Panc1 (cell line): ENCODE data around the gene TIMELESS. TPM values are rescaled to one million over a fixed set of nuclear protein-coding genes. Genes with fewer than 3 reads are reported as not detected.

Source experiments
- ATAC-seq: fragments of 200-7000 bp; cut with Tn5 transposase; 2 replicates; pipeline ENCODE4 v1.9.1; 2020; ENCODE audit warnings: mild to moderate bottlenecking, moderate library complexity
- BruUV-seq: library from RNA; stranded (reverse); fragments of 400-500 nt; replicated peaks from 2 replicates; lab custom pipeline; 2021; lab: Mats Ljungman, UMichigan
- CTCF ChIA-PET: fragments of 300-600 bp; sonication (Branson Sonifier 250); formaldehyde crosslinking; loops from one replicate; lab custom pipeline; 2022; ENCODE audit warnings: antibody characterized with exemption; lab: Charles Lee
- POLR2A ChIA-PET: fragments of 300-600 bp; sonication (Branson Sonifier 250); formaldehyde crosslinking; loops from one replicate; lab custom pipeline; 2022; ENCODE audit warnings: antibody characterized with exemption; lab: Charles Lee
- DNase-seq: peaks from one replicate; pipeline ENCODE4 v3.0.0-alpha.2; 2010; ENCODE audit warnings: low read depth, low spot score
- H3K27ac ChIP-seq: 2 replicates; pipeline ENCODE4 v1.5.1; 2011; ENCODE audit warnings: mild to moderate bottlenecking, low read length, inconsistent platforms
- H3K27me3 ChIP-seq: fragments of 200-500 bp; sonication (Bioruptor generic); 2 replicates; pipeline ENCODE4 v1.6.0; 2014; ENCODE audit warnings: low read length, inconsistent platforms; ENCODE audit not compliant: control insufficient read depth, insufficient read depth
- H3K36me3 ChIP-seq: fragments of 200-500 bp; sonication (Bioruptor generic); 2 replicates; pipeline ENCODE4 v1.5.1; 2014; ENCODE audit warnings: inconsistent platforms, mild to moderate bottlenecking, low read length, moderate library complexity; ENCODE audit not compliant: control insufficient read depth, insufficient read depth
- H3K4me1 ChIP-seq: 2 replicates; pipeline ENCODE4 v1.5.1; 2011; ENCODE audit warnings: inconsistent platforms, mild to moderate bottlenecking, low read length, moderate library complexity; ENCODE audit not compliant: control insufficient read depth, insufficient read depth
- H3K4me3 ChIP-seq, 2 experiments: 2 replicates each; pipeline ENCODE4 v1.5.1; 2011 to 2012; ENCODE audit warnings: low read depth in 2 of 2, low read length in 2 of 2, mild to moderate bottlenecking in 2 of 2, inconsistent platforms in 1 of 2, moderate library complexity in 1 of 2
- H3K9me3 ChIP-seq: fragments of 200-500 bp; sonication (Bioruptor generic); 2 replicates; pipeline ENCODE4 v1.5.1; 2014; ENCODE audit warnings: low read depth, mild to moderate bottlenecking, inconsistent platforms, low read length, moderate library complexity; ENCODE audit not compliant: control insufficient read depth, insufficient read depth
- POLR2AphosphoS5 ChIP-seq: IDR thresholded peaks from 2 replicates; pipeline ENCODE4 v1.6.1; 2012; ENCODE audit warnings: mild to moderate bottlenecking, low read depth, low read length, moderate library complexity
- SIN3A ChIP-seq: IDR thresholded peaks from 2 replicates; pipeline ENCODE4 v1.6.1; 2012; ENCODE audit warnings: low read depth, mild to moderate bottlenecking, low read length, moderate library complexity, borderline replicate concordance; ENCODE audit not compliant: insufficient read depth
- TCF7L2 ChIP-seq: IDR thresholded peaks from 2 replicates; pipeline ENCODE4 v1.6.1; 2011; ENCODE audit warnings: mild to moderate bottlenecking, low read depth, low read length, inconsistent platforms
- in situ Hi-C: cut with HindIII; loops from 2 replicates; pipeline ENCODE4 v1.10.0; 2016; ENCODE audit warnings: low sequenced_read_pairs, low pct_unique_long_range_greater_than_20kb
- intact Hi-C: fragments of 100-400 bp; cut with micrococcal nuclease; formaldehyde crosslinking; loops from one replicate; pipeline ENCODE4 v1.10.0; 2022; ENCODE audit not compliant: unreplicated experiment
- total RNA-seq: library from RNA; stranded (reverse); gene quantifications from one replicate; pipeline ENCODE4 v1.2.1, GENCODE V29; 2021; ENCODE audit not compliant: unreplicated experiment
- TF ChIP-seq, protein P1 (sequence below): fragments of 450-650 bp; IDR thresholded peaks from 2 replicates; pipeline ENCODE4 v1.5.1; 2017; ENCODE audit warnings: mild to moderate bottlenecking
- TF ChIP-seq, protein P2 (sequence below), 2 experiments: IDR thresholded peaks; 2 replicates each; pipeline ENCODE4 v1.6.1; 2011 to 2012; ENCODE audit warnings: low read depth in 2 of 2, control low read depth in 1 of 2, low read length in 1 of 2, mild to moderate bottlenecking in 1 of 2, moderate library complexity in 1 of 2; ENCODE audit not compliant: insufficient read depth in 1 of 2

The TIMELESS gene
- total RNA-seq, 1 experiment from 2014 or later = 46.2 TPM

DNA sequence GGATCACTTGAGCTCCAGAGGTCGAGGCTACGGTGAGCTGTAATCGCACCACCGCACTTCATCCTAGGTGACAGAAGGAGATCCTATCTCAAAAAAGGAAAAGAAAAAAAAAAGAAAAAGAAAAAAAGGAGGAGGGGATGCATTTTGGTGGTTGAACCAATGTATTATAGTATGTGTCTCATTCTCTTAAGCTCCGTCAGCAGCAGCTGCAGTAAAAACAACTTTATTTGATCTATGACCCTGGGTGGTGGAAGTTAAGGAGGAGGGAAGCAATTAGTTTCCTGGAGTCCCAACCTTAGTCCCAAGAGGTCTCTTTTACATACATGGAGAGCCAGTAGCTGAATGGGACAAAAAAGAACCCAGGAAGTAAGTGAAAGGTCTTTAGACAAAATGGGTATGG lies 59.8 kb downstream of the TIMELESS start:
- no peak overlapping the region for H3K4me3 ChIP-seq
- BruUV-seq = no TSS peak
- H3K27me3 ChIP-seq = no peaks in the 10 kb centered on the region
- no peak for ATAC-seq
- no peaks in the 10 kb centered on the region for H3K36me3 ChIP-seq
- H3K4me1 ChIP-seq = no peaks in the 10 kb centered on the region
- ChIA-PET CTCF (no interaction called here), POLR2A (interaction anchor here (0.5 kb wide), 1 partner anchor 98 kb away, joined by 9 read pairs; the partner anchor contains the start of gene GLS2)
- TF ChIP-seq SIN3A = no peak
- TF ChIP-seq, protein P1, sequence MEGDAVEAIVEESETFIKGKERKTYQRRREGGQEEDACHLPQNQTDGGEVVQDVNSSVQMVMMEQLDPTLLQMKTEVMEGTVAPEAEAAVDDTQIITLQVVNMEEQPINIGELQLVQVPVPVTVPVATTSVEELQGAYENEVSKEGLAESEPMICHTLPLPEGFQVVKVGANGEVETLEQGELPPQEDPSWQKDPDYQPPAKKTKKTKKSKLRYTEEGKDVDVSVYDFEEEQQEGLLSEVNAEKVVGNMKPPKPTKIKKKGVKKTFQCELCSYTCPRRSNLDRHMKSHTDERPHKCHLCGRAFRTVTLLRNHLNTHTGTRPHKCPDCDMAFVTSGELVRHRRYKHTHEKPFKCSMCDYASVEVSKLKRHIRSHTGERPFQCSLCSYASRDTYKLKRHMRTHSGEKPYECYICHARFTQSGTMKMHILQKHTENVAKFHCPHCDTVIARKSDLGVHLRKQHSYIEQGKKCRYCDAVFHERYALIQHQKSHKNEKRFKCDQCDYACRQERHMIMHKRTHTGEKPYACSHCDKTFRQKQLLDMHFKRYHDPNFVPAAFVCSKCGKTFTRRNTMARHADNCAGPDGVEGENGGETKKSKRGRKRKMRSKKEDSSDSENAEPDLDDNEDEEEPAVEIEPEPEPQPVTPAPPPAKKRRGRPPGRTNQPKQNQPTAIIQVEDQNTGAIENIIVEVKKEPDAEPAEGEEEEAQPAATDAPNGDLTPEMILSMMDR = no peak
- TF ChIP-seq, protein P2, sequence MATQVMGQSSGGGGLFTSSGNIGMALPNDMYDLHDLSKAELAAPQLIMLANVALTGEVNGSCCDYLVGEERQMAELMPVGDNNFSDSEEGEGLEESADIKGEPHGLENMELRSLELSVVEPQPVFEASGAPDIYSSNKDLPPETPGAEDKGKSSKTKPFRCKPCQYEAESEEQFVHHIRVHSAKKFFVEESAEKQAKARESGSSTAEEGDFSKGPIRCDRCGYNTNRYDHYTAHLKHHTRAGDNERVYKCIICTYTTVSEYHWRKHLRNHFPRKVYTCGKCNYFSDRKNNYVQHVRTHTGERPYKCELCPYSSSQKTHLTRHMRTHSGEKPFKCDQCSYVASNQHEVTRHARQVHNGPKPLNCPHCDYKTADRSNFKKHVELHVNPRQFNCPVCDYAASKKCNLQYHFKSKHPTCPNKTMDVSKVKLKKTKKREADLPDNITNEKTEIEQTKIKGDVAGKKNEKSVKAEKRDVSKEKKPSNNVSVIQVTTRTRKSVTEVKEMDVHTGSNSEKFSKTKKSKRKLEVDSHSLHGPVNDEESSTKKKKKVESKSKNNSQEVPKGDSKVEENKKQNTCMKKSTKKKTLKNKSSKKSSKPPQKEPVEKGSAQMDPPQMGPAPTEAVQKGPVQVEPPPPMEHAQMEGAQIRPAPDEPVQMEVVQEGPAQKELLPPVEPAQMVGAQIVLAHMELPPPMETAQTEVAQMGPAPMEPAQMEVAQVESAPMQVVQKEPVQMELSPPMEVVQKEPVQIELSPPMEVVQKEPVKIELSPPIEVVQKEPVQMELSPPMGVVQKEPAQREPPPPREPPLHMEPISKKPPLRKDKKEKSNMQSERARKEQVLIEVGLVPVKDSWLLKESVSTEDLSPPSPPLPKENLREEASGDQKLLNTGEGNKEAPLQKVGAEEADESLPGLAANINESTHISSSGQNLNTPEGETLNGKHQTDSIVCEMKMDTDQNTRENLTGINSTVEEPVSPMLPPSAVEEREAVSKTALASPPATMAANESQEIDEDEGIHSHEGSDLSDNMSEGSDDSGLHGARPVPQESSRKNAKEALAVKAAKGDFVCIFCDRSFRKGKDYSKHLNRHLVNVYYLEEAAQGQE (IDR thresholded peaks at IDR 0.05; ENCODE audit: insufficient read depth in 1 of 2, low read depth in 2 of 2, low read length in 1 of 2) = no peak
- TF ChIP-seq TCF7L2 = no peak
- TF ChIP-seq POLR2AphosphoS5 = no peak
- intact Hi-C loops (no loop called here), in situ Hi-C loops (no loop called here)
- no peak for DNase-seq
- peaks cover 2% of the 10 kb centered on the region; the same call in 1 of the 2 replicates for H3K9me3 ChIP-seq
- no peak overlapping the region for H3K27ac ChIP-seq

DNA sequence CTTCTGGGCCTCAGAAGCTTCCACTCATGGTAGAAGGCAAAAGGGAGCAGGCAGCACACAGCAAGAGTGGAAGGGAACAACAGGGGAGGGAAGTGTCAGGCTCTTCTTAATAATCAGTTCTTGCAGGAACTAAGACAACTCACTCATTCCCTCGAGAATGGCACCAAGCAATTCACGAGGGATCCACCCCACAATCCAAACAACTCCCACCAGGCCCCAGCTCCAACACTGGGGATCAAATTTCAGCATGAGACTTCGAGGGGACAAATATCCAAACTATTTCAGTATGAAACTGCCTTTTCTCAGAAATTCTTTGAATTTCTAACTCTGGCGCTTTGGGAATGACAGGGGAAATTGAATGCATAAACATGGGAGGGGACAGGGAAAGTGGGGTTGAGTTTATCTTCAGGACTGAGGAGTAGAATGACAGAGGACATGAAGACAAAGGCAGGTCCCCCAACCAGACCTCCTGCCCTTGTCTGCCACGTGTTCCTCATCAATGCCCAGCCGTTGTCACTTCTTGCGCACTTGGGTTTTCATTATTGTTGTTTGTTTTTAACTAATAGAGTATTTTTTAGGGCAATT lies 62.0 kb downstream of the TIMELESS start:
- H3K36me3 ChIP-seq = no peaks in the 10 kb centered on the region
- no peaks in the 10 kb centered on the region for H3K27me3 ChIP-seq
- H3K9me3 ChIP-seq = no peaks in the 10 kb centered on the region
- in situ Hi-C loops = no loop called here
- H3K4me1 ChIP-seq = no peaks in the 10 kb centered on the region
- CTCF ChIA-PET = no interaction called here
- POLR2A ChIA-PET = no interaction called here
- intact Hi-C loops = no loop called here
- BruUV-seq = no TSS peak
- ATAC-seq (no peak), DNase-seq (no peak)
- no peak overlapping the region for H3K27ac ChIP-seq
- H3K4me3 ChIP-seq = no peak overlapping the region
- TF ChIP-seq, protein P1 = no peak
- no peak for TF ChIP-seq TCF7L2
- TF ChIP-seq, protein P2 (IDR thresholded peaks at IDR 0.05; ENCODE audit: insufficient read depth in 1 of 2, low read depth in 2 of 2, low read length in 1 of 2) = no peak
- no peak for TF ChIP-seq SIN3A
- no peak for TF ChIP-seq POLR2AphosphoS5
